ACC112 (cell line): ENCODE measurements around the gene PDE3A.

Experiments
- H2AFZ ChIP-seq: fragments of 200-600 bp; sonication (generic); one replicate; pipeline ENCODE4 v1.6.0; 2017; ENCODE audit warnings: antibody characterized with exemption, low read length; ENCODE audit not compliant: unreplicated experiment
- H3K27ac ChIP-seq: fragments of 200-600 bp; sonication (generic); 2 replicates; pipeline ENCODE4 v1.5.1; 2014; ENCODE audit warnings: low read depth, mild to moderate bottlenecking, antibody characterized with exemption, low read length, moderate library complexity
- H3K27me3 ChIP-seq: fragments of 200-600 bp; sonication (generic); 2 replicates; pipeline ENCODE4 v1.6.1; 2014; ENCODE audit warnings: mild to moderate bottlenecking, antibody characterized with exemption, low read length, moderate library complexity, mixed read lengths; ENCODE audit not compliant: insufficient read depth
- H3K36me3 ChIP-seq: fragments of 200-600 bp; sonication (generic); 2 replicates; pipeline ENCODE4 v1.6.1; 2016; ENCODE audit warnings: mild to moderate bottlenecking, antibody characterized with exemption, low read length, moderate library complexity, mixed read lengths; ENCODE audit not compliant: insufficient read depth
- H3K4me1 ChIP-seq: fragments of 200-600 bp; sonication (generic); one replicate; pipeline ENCODE4 v1.6.1; 2016; ENCODE audit warnings: low read length, mixed read lengths; ENCODE audit not compliant: insufficient read depth, unreplicated experiment, control insufficient read depth
- H3K4me3 ChIP-seq: fragments of 200-600 bp; sonication (generic); 2 replicates; pipeline ENCODE4 v1.5.1; 2014; ENCODE audit warnings: mild to moderate bottlenecking, low read depth, low read length
- H3K79me2 ChIP-seq: fragments of 200-600 bp; sonication (generic); one replicate; pipeline ENCODE4 v1.6.0; 2016; ENCODE audit warnings: low read length; ENCODE audit not compliant: control insufficient read depth, unreplicated experiment, insufficient read depth

PDE3A gene

DNA sequence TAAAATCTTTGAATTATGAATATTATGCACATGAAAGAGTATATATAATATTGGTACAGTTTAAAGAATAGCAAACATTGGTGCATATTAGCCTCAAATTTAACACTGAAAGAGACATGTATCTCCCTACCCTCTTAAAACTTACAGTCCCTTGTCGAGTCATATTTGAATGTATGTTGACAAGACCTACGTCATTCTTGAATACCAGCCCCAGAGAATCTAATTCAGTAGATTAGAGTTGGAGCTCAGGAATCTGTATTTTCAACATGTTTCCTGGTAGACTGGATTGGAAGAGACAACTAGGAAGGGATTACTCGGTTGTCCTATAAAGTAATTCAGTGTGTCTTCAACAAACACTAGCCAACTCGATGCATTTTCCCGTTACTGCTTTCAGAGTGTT, 104.8 kb downstream of the PDE3A start:
- peak overlapping the region; percentile 70 for H2AFZ ChIP-seq
- no peaks in the 10 kb centered on the region for H3K36me3 ChIP-seq
- H3K79me2 ChIP-seq = peaks cover 8% of the 10 kb centered on the region
- H3K4me3 ChIP-seq = no peak overlapping the region; the same call in 1 of the 2 replicates
- H3K27ac ChIP-seq = peak overlapping the region; percentile 89
- H3K27me3 ChIP-seq = no peaks in the 10 kb centered on the region
- H3K4me1 ChIP-seq = peaks cover 62% of the 10 kb centered on the region

DNA sequence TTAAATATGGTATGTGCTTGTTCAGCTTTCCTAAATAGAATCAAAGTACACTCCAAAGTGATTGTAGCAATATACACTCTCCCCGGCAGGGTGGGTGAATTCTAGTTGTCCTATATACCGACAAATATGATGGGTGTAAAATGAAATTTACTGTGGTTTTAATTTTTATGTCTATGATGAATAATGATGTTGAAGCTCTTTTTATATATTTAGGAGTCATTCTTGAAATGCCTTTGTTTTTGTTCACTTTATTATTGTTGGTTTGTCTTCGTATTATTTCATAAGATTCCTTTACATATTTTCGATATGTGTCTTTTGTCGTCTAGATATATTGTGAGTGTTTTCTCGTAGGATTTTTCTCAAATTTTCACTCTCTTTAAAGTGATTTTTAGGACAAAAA, 105.7 kb downstream of the PDE3A start:
- no peaks in the 10 kb centered on the region for H3K27me3 ChIP-seq
- peaks cover 53% of the 10 kb centered on the region for H3K4me1 ChIP-seq
- H3K4me3 ChIP-seq = peak overlapping the region; percentile 52
- peak overlapping the region; percentile 89 for H3K27ac ChIP-seq
- H2AFZ ChIP-seq = peak overlapping the region; percentile 2
- no peaks in the 10 kb centered on the region for H3K36me3 ChIP-seq
- H3K79me2 ChIP-seq = peaks cover 5% of the 10 kb centered on the region

DNA sequence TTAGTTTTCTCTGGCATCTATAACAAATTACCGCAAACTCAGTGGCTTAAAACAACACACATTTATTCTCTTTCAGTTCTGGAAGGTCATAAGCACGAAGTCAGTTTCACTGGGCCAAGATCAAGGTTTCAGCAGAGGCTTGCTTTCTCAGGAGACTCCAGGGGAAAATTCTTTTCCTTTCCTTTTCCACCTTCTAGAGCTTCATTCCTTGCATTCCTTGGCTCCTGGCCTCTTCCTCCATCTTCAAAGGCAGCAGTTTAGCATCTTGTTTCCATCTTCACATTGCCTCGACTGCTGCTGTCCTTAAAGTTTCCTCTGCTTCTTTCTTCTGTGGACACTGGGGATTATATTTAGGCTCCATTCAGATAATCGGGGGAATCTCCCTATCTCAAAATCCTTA, 106.1 kb downstream of the PDE3A start:
- H3K36me3 ChIP-seq = no peaks in the 10 kb centered on the region
- peak overlapping the region; percentile 89 for H3K27ac ChIP-seq
- peaks cover 3% of the 10 kb centered on the region for H3K79me2 ChIP-seq
- peaks cover 49% of the 10 kb centered on the region for H3K4me1 ChIP-seq
- peak overlapping the region; percentile 52 for H3K4me3 ChIP-seq
- no peaks in the 10 kb centered on the region for H3K27me3 ChIP-seq
- peak overlapping the region; percentile 80 for H2AFZ ChIP-seq

DNA sequence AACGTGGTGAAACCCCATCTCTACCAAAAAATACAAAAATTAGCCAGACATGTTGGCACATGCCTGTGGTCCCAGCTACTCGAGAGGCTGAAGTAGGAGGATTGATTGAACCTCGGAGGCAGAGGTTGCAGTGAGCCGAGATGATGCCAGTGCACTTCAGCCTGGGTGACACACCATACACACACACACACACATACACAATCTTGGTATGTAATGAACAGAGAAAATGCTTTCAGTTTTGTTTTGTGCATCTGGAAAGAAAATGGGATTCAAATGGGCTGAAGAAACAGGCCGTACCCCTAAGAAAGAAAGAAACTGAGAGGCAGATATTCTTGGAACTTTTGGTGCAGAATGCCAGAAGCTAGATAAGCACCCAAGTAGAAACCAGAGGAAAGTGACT, 107.2 kb downstream of the PDE3A start:
- no peaks in the 10 kb centered on the region for H3K36me3 ChIP-seq
- no peaks in the 10 kb centered on the region for H3K27me3 ChIP-seq
- H3K4me1 ChIP-seq = peaks cover 46% of the 10 kb centered on the region
- peak overlapping the region; percentile 96 for H2AFZ ChIP-seq
- H3K79me2 ChIP-seq = peaks cover 3% of the 10 kb centered on the region
- H3K27ac ChIP-seq = peak overlapping the region; percentile 89
- peak overlapping the region; percentile 74 for H3K4me3 ChIP-seq

DNA sequence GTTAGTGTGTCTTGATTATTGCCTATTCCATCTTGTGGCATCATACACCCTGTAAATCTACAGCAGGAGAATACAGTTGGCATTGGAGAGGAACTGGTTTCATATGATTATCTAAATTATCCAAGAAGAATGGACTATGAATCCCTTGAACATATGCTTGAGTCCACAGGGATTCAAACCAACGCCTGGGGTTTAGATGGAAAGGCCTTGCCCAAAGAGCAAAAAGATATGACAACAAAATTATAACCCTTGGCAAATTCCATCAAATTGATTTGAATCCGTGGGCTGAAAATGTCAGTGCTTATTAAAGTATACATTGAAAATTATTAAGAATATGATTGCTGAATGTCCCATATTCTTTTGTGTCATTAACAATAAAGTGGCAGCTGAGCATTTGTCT, 108.2 kb downstream of the PDE3A start:
- H2AFZ ChIP-seq = peak overlapping the region; percentile 96
- H3K4me3 ChIP-seq = peak overlapping the region; percentile 74; the same call in 1 of the 2 replicates
- H3K79me2 ChIP-seq = peaks cover 3% of the 10 kb centered on the region

DNA sequence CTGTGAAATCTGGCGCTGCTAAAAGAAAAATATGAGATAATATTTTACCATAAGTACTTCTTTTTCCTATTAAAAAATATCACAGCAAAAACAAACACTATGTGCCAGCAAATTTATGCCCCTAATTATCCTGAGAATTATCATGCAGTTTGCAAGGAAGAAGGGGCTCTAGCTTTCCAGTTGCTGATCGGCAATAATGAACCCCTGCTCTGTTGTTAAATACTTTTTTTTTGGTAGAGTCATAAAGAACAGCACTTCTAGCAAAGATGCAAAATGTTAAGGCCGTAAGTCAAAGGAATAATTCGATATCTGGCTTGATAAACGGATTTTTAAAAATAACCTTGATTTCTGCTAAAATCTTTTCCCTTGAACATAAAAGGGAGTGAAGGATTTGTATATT, 108.9 kb downstream of the PDE3A start:
- H3K27ac ChIP-seq = no peak overlapping the region
- no peak overlapping the region for H3K4me3 ChIP-seq
- no peaks in the 10 kb centered on the region for H3K36me3 ChIP-seq
- H3K79me2 ChIP-seq = peaks cover 3% of the 10 kb centered on the region
- H3K4me1 ChIP-seq = peaks cover 43% of the 10 kb centered on the region
- no peaks in the 10 kb centered on the region for H3K27me3 ChIP-seq
- H2AFZ ChIP-seq = no peak overlapping the region

More for the DNA sequence above, 108.2 kb downstream of the PDE3A start:
- Histone ChIP-seq H3K36me3 (no peaks in the 10 kb centered on the region), H3K4me1 (peaks cover 46% of the 10 kb centered on the region), H3K27ac (peak overlapping the region; percentile 89), H3K27me3 (no peaks in the 10 kb centered on the region)

DNA sequence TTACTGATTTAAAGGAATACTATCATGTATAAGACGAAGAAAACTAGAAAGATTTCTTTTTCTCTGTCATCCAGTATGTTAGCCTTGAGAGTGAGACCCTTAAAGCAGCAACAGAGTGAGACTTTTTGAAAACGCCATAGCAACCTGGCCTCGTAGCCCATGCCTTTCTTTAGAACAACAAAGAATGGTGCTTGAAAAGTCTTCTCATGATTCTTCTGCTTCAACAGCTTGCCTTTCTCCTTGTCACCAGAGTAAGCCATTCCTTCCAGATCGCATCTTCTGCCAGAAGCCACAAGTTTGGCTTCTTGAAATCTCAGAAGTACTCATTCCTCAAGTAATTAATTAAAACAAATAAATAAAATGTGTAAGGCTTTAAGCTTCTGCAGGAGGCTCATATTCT, 109.3 kb downstream of the PDE3A start:
- H2AFZ ChIP-seq = no peak overlapping the region
- no peaks in the 10 kb centered on the region for H3K27me3 ChIP-seq
- H3K4me3 ChIP-seq = no peak overlapping the region
- H3K27ac ChIP-seq = no peak overlapping the region
- peaks cover 3% of the 10 kb centered on the region for H3K79me2 ChIP-seq
- peaks cover 43% of the 10 kb centered on the region for H3K4me1 ChIP-seq
- H3K36me3 ChIP-seq = no peaks in the 10 kb centered on the region

DNA sequence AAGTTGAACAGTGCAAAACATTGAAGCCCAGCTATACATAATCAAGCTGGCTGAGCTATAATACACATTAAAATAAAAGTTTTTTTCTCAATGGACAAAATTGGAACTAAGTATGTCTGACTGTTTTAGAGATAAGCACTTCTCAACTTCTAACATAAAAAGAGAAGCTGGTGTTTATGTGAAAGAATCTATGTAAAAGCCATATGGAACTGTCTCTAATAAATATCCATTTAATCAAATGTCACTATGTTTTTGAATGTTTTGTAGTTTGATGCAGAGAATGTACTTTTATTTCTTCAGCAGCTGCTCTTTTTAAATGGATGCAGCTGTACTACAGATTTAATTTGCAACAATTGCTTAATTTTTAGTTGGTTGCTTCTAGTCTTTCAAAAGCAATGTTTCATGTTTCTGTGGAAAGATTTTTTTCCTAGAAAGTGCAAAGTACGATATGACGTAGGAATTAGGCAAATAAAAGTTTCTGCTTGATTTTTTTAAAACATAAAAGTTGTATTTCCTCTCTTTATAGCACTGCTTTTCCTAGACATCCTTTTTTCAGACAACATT, 114.2 kb downstream of the PDE3A start:
- no peaks in the 10 kb centered on the region for H3K27me3 ChIP-seq
- H2AFZ ChIP-seq = no peak overlapping the region
- H3K79me2 ChIP-seq = no peaks in the 10 kb centered on the region
- H3K4me1 ChIP-seq = peaks cover 47% of the 10 kb centered on the region
- no peak overlapping the region for H3K27ac ChIP-seq
- no peaks in the 10 kb centered on the region for H3K36me3 ChIP-seq
- H3K4me3 ChIP-seq = no peak overlapping the region

DNA sequence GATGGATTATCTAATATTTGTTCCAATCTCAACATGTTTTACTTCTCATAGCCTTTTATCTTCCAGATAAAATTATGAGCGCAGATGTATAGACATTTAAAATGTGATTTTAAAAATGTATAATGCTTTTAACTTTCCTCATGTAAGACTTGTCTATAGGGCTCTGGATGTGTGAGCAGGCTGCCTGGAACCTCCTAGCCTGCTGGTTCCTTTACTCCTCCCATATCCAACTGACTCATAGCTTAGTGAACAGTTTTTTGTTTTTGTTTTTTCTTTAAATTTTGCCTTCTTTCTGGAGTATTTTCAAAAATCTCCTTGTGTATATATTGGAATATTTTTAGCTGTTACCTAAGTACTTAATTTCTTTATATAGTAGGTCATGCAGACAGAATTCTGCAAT, 115.4 kb downstream of the PDE3A start:
- H2AFZ ChIP-seq = no peak overlapping the region
- H3K4me1 ChIP-seq = peaks cover 56% of the 10 kb centered on the region
- H3K27me3 ChIP-seq = no peaks in the 10 kb centered on the region
- no peaks in the 10 kb centered on the region for H3K79me2 ChIP-seq
- no peaks in the 10 kb centered on the region for H3K36me3 ChIP-seq
- H3K27ac ChIP-seq = peak overlapping the region; percentile 22
- H3K4me3 ChIP-seq = no peak overlapping the region

DNA sequence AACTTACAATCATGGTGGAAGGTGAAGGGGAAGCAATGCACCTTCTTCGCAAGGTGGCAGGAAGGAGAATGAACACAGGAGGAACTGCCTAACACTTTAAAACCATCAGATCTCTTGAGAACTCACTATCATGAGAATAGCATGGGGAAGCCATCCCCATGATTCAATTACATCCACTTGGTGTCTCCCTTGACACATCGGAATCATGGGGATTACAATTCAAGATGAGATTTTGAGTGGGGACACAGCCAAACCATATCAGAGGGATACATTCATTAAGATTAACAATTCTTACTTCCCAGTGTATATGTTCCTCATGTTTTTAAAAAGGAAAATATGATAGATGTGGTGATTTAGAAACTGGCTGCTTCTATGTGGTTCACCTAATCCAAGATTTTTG, 117.9 kb downstream of the PDE3A start:
- Histone ChIP-seq H3K27me3 (no peaks in the 10 kb centered on the region), H3K4me1 (peaks cover 74% of the 10 kb centered on the region), H3K27ac (peak overlapping the region; percentile 92), H3K36me3 (no peaks in the 10 kb centered on the region), H3K79me2 (no peaks in the 10 kb centered on the region), H3K4me3 (no peak overlapping the region), H2AFZ (no peak overlapping the region)

DNA sequence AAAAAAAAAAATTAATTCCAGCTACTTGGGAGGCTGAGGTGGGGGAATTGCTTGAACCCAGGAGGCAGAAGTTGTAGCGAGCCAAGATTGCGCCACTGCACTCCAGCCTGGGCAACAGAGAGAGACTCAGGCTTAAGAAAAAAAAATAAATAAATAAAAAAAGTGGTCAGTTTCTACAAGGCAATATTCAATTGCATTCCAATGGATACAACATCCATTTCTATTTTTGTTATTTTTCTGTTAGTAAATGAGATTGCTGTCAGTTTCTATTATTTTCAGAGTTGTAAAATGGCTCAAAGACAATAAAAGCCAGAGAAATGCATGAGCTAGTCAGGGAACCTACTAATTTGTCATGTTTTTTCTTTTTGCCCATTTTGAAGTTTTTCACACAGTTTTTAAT, 119.2 kb downstream of the PDE3A start:
- H3K79me2 ChIP-seq = peaks cover 2% of the 10 kb centered on the region
- H3K27me3 ChIP-seq = no peaks in the 10 kb centered on the region
- peak overlapping the region; percentile 92 for H3K27ac ChIP-seq
- H3K4me1 ChIP-seq = peaks cover 77% of the 10 kb centered on the region
- H2AFZ ChIP-seq = no peak overlapping the region
- no peak overlapping the region for H3K4me3 ChIP-seq
- no peaks in the 10 kb centered on the region for H3K36me3 ChIP-seq
